HG02970 (cell line): ENCODE results near the gene AKR1E2.

Experiments used
- ATAC-seq: cut with Tn5 transposase; IDR thresholded peaks from one replicate; pipeline ENCODE4 v1.9.1; 2021; ENCODE audit warnings: mild to moderate bottlenecking, moderate library complexity, moderate number of reproducible peaks; ENCODE audit not compliant: unreplicated experiment, low FRiP score

AKR1E2 gene

GRCh38 chr10:4825868-4826791, at the start of gene AKR1E2:
Gene AKR1E2, plus strand, starts transcription at chr10:4826207. Its CDS starts 118 bp downstream, at chr10:4826325.
- ATAC-seq: no peak

- no peak for ATAC-seq
Observed at GRCh38 chr10:4776234-4776638, 49.8 kb upstream of the AKR1E2 start.

GRCh38 chr10:4778761-4779160, 47.2 kb upstream of the AKR1E2 start:
- ATAC-seq: no peak

GRCh38 chr10:4780091-4780490, 45.9 kb upstream of the AKR1E2 start:
- ATAC-seq: no peak

GRCh38 chr10:4780782-4781181, 45.2 kb upstream of the AKR1E2 start:
- no peak for ATAC-seq

- ATAC-seq: no peak
Observed at GRCh38 chr10:4781955-4782354, 44.1 kb upstream of the AKR1E2 start.

- ATAC-seq: no peak
Observed at GRCh38 chr10:4784667-4785333, 41.2 kb upstream of the AKR1E2 start.

GRCh38 chr10:4786043-4786839, 39.8 kb upstream of the AKR1E2 start:
- no peak for ATAC-seq

GRCh38 chr10:4790045-4790444, 36.0 kb upstream of the AKR1E2 start:
- no peak for ATAC-seq

- no peak for ATAC-seq
Observed at GRCh38 chr10:4790922-4791321, 35.1 kb upstream of the AKR1E2 start.

- no peak for ATAC-seq
Observed at GRCh38 chr10:4792381-4792780, 33.6 kb upstream of the AKR1E2 start.

GRCh38 chr10:4801405-4801804, 24.6 kb upstream of the AKR1E2 start:
- ATAC-seq: no peak

- ATAC-seq: no peak
Observed at GRCh38 chr10:4802711-4803487, 23.1 kb upstream of the AKR1E2 start.

GRCh38 chr10:4803822-4804221, 22.2 kb upstream of the AKR1E2 start:
- no peak for ATAC-seq

GRCh38 chr10:4804465-4804864, 21.5 kb upstream of the AKR1E2 start:
- ATAC-seq: no peak

- no peak for ATAC-seq
Observed at GRCh38 chr10:4806534-4806933, 19.5 kb upstream of the AKR1E2 start.

- ATAC-seq: no peak
Observed at GRCh38 chr10:4807761-4808507, 18.1 kb upstream of the AKR1E2 start.

GRCh38 chr10:4809156-4809555, 16.9 kb upstream of the AKR1E2 start:
- ATAC-seq: no peak

GRCh38 chr10:4810092-4810491, 15.9 kb upstream of the AKR1E2 start:
- no peak for ATAC-seq
